ENCODE measurements around the gene PRICKLE4.

DNA sequence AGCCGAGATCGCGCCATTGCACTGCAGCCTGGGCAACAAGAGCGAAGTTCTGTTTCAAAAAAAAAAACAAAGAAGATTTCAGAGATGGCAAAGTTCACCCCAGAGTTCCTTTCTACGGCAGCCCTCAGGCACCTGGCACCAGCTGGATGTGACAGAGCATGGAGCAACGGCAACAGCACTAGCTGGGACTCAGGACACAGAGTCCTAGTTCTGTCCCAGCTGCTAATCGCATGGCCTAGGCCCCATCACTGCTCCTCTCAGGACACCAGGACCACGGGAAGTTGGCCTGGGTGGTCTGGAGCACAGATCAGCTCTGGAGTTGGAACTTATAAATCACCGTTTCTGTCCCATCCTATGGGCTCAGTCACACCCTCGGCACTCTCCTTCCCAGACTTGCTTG, 34.5 kb upstream of the PRICKLE4 start:
- TF ChIP-seq, protein P1, sequence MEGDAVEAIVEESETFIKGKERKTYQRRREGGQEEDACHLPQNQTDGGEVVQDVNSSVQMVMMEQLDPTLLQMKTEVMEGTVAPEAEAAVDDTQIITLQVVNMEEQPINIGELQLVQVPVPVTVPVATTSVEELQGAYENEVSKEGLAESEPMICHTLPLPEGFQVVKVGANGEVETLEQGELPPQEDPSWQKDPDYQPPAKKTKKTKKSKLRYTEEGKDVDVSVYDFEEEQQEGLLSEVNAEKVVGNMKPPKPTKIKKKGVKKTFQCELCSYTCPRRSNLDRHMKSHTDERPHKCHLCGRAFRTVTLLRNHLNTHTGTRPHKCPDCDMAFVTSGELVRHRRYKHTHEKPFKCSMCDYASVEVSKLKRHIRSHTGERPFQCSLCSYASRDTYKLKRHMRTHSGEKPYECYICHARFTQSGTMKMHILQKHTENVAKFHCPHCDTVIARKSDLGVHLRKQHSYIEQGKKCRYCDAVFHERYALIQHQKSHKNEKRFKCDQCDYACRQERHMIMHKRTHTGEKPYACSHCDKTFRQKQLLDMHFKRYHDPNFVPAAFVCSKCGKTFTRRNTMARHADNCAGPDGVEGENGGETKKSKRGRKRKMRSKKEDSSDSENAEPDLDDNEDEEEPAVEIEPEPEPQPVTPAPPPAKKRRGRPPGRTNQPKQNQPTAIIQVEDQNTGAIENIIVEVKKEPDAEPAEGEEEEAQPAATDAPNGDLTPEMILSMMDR (IDR thresholded peaks at IDR 0.05), result no peak
- no peak for TF ChIP-seq POLR2A (IDR thresholded peaks at IDR 0.05)

Data from esophagus squamous epithelium (tissue), 4 donors.